K562 (cell line): ENCODE data around the gene TYRO3. TPM values are rescaled to one million over a fixed set of nuclear protein-coding genes. Genes with fewer than 3 reads are reported as not detected.

Experiments used
- ARNT ChIP-seq, 2 experiments: fragments of 450-650 bp; IDR thresholded peaks; 2 replicates each; pipeline ENCODE4 v1.6.1; 2016; ENCODE audit warnings: mild to moderate bottlenecking in 1 of 2
- E2F3 ChIP-seq: fragments of 250-450 bp; sonication (Bioruptor Pico); IDR thresholded peaks from 2 replicates; pipeline ENCODE4 v1.4.0; 2020; ENCODE audit warnings: mild to moderate bottlenecking
- ELF4 ChIP-seq: fragments of 450-650 bp; formaldehyde crosslinking; IDR thresholded peaks from 2 replicates; pipeline ENCODE4 v1.4.0; 2022; ENCODE audit warnings: missing genetic modification characterization
- FUS ChIP-seq: fragments of 200-400 bp; formaldehyde crosslinking; optimal IDR thresholded peaks from 2 replicates; pipeline ENCODE3; 2017; ENCODE audit warnings: low read depth, low read length
- HMGN3 ChIP-seq: IDR thresholded peaks from 2 replicates; pipeline ENCODE4 v1.6.1; 2011; ENCODE audit warnings: borderline replicate concordance, low read depth, mild to moderate bottlenecking, mixed read lengths, low read length; ENCODE audit not compliant: insufficient read length; ENCODE audit errors: extremely low read depth
- KLF1 ChIP-seq: fragments of 450-650 bp; IDR thresholded peaks from 2 replicates; pipeline ENCODE4 v1.6.1; 2016; ENCODE audit warnings: missing genetic modification characterization, missing compliant biosample characterization
- KLF16 ChIP-seq: IDR thresholded peaks from 2 replicates; pipeline ENCODE4 v1.6.1; 2016; ENCODE audit warnings: antibody characterized with exemption
- MAFG ChIP-seq: fragments of 450-650 bp; conservative IDR thresholded peaks from 2 replicates; pipeline ENCODE4 v1.6.1; 2016; ENCODE audit warnings: missing genetic modification characterization, missing compliant biosample characterization
- MXI1 ChIP-seq: IDR thresholded peaks from 2 replicates; pipeline ENCODE4 v1.6.1; 2011; ENCODE audit warnings: low read depth, mild to moderate bottlenecking, improper control_type of control experiment, low read length
- NR3C1 ChIP-seq: sonication (generic); formaldehyde crosslinking; IDR thresholded peaks from 2 replicates; pipeline ENCODE4 v1.8.1; 2022; ENCODE audit warnings: missing genetic modification reagents
- PATZ1 ChIP-seq: fragments of 250-450 bp; sonication (Bioruptor Pico); IDR thresholded peaks from 2 replicates; pipeline ENCODE4 v1.5.0; 2020; ENCODE audit warnings: mild to moderate bottlenecking, borderline replicate concordance
- RBBP5 ChIP-seq: fragments of 200-600 bp; sonication (generic); IDR thresholded peaks from 2 replicates; pipeline ENCODE4 v1.6.1; 2012; ENCODE audit warnings: borderline replicate concordance, mild to moderate bottlenecking, low read length, control low read depth, inconsistent platforms; ENCODE audit not compliant: insufficient read depth, poor library complexity, severe bottlenecking
- SNAPC5 ChIP-seq: fragments of 250-450 bp; sonication (Bioruptor Pico); IDR thresholded peaks from 2 replicates; pipeline ENCODE4 v1.8.0; 2021; ENCODE audit warnings: moderate library complexity, mild to moderate bottlenecking, inconsistent platforms
- TFAP4 ChIP-seq: sonication (generic); formaldehyde crosslinking; IDR thresholded peaks from 2 replicates; pipeline ENCODE4 v1.8.0; 2022; ENCODE audit warnings: missing genetic modification reagents, mild to moderate bottlenecking, moderate library complexity, borderline replicate concordance
- ZBTB2 ChIP-seq: fragments of 450-650 bp; IDR thresholded peaks from 2 replicates; pipeline ENCODE4 v1.6.1; 2016; ENCODE audit warnings: antibody characterized with exemption
- ZEB2 ChIP-seq: fragments of 450-650 bp; IDR thresholded peaks from 2 replicates; pipeline ENCODE4 v1.6.1; 2016
- ZFP36 ChIP-seq: fragments of 150-350 bp; IDR thresholded peaks from 2 replicates; pipeline ENCODE4 v1.6.1; 2018; ENCODE audit warnings: low read length, low read depth; ENCODE audit not compliant: partially characterized antibody
- ZKSCAN8 ChIP-seq: fragments of 200-800 bp; sonication (Bioruptor generic); IDR thresholded peaks from 2 replicates; pipeline ENCODE4 v1.6.1; 2016; ENCODE audit warnings: missing genetic modification characterization, missing compliant biosample characterization
- ZNF143 ChIP-seq: sonication (generic); formaldehyde crosslinking; IDR thresholded peaks from 2 replicates; pipeline ENCODE4 v1.9.0; 2022; ENCODE audit warnings: mild to moderate bottlenecking, missing genetic modification reagents
- ZNF583 ChIP-seq: fragments of 250-450 bp; sonication (Bioruptor Pico); IDR thresholded peaks from 2 replicates; pipeline ENCODE4 v1.4.0; 2020
- ZNF830 ChIP-seq: fragments of 250-450 bp; sonication (Bioruptor Pico); IDR thresholded peaks from 2 replicates; pipeline ENCODE4 v1.5.0; 2021; ENCODE audit warnings: mild to moderate bottlenecking
- ZSCAN32 ChIP-seq: fragments of 450-650 bp; formaldehyde crosslinking; IDR thresholded peaks from 2 replicates; pipeline ENCODE4 v1.4.0; 2020; ENCODE audit warnings: mild to moderate bottlenecking, moderate library complexity
- polyA plus RNA-seq, 8 experiments: library from polyadenylated mRNA; depleted of rRNA in 4 of 8; stranded (reverse) in 5 of 8; unstranded in 3 of 8; fragments of >200 nt; fragmentation: Nextera tagmentation in 2 of 8; fragmentation: Illumina TruSeq in 1 of 8; extraction: Ambion mirVana in 2 of 8; extraction: Trizol in 1 of 8; gene quantifications; 2 replicates each; pipeline versions ENCODE4 v1.2.1 to v1.2.3, GENCODE V29; 2011 to 2014; ENCODE audit warnings: inconsistent platforms in 1 of 8, missing spikeins in 1 of 8
- total RNA-seq, 7 experiments: library from RNA; depleted of rRNA in 6 of 7; stranded (reverse); fragments of >200 nt in 6 of 7; fragmentation: Illumina TruSeq in 2 of 7; extraction: Trizol in 2 of 7; gene quantifications; 2 replicates each; pipeline versions ENCODE4 v1.2.1 to v1.2.3, GENCODE V29; 2011 to 2021; ENCODE audit warnings: low replicate concordance in 1 of 7

Gene TYRO3
- total and polyA plus RNA-seq, 9 of the 15 experiments (the other 6 are each of a cell fraction or from before 2014, with no cell fraction given): 2.6 to 39.6 (median 18.6) TPM

- TF ChIP-seq TFAP4 (CRISPR knock-in tag) (no peak), ELF4 (CRISPR knock-in tag) (no peak), ZSCAN32 (CRISPR knock-in tag) (no peak), HMGN3 (no peak), FUS (no peak), ZBTB2 (no peak), KLF16 (no peak), KLF1 (tag) (no peak), ZFP36 (no peak), MAFG (tag) (no peak), SNAPC5 (CRISPR knock-in tag) (no peak), ARNT (IDR thresholded peaks at IDR 0.05) (no peak), MXI1 (no peak), E2F3 (CRISPR knock-in tag) (no peak), PATZ1 (CRISPR knock-in tag) (no peak), ZKSCAN8 (CRISPR knock-in tag) (no peak), ZNF143 (CRISPR knock-in tag) (no peak), ZNF830 (CRISPR knock-in tag) (no peak), ZNF583 (CRISPR knock-in tag) (no peak), NR3C1 (no peak), ZEB2 (no peak), RBBP5 (no peak)
Measured at GRCh38 chr15:41558400-41559238, at the start of gene TYRO3 (continued).
